GM19324 (cell line): ENCODE measurements around the gene GPR176.

Source experiments
- ATAC-seq: cut with Tn5 transposase; IDR thresholded peaks from one replicate; pipeline ENCODE4 v1.9.1; 2021; ENCODE audit warnings: mild to moderate bottlenecking, moderate library complexity; ENCODE audit not compliant: unreplicated experiment, low FRiP score

GPR176 gene

DNA sequence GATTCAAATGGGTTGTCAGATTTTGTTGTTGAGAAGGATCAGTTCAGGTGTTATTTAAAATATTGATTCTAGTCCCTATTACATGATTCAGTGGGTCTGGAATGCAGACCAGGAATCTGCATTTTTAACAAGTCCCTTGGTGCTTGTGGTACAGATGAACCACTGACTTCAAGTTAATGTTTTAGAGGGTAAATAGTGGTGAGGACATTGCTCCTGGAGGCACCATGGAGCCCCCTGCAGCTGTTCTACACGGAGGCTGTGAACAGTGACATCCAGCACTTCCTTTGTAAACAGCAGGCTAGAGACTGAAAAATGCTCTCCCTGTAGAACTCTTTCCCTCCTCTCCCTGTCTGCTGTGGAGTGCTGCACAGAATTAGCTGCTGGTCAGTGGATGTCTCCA, 132.6 kb downstream of the GPR176 start:
- no peak for ATAC-seq

- no peak for ATAC-seq
Observed at GRCh38 chr15:39786447-39787056, 133.5 kb downstream of the GPR176 start.

DNA sequence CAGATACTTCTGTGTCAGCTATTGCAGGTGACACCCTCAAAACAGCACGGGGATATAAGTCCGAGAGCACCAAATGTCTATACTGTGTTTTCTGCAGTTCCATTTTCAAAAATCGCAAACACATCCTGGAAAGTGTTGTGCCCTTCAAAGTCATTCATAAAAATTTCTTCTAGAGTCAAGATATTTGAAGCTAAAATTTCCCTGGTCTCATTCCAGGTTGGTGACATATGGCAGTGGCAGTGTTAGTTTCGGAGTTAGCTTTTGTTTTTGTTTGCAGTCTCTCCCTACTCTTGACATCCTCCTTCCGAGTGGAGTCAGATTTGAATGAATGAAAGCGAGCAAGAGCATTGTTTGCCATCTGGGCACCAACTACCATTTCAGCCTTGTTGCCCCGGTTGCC, 134.2 kb downstream of the GPR176 start:
- ATAC-seq: no peak

DNA sequence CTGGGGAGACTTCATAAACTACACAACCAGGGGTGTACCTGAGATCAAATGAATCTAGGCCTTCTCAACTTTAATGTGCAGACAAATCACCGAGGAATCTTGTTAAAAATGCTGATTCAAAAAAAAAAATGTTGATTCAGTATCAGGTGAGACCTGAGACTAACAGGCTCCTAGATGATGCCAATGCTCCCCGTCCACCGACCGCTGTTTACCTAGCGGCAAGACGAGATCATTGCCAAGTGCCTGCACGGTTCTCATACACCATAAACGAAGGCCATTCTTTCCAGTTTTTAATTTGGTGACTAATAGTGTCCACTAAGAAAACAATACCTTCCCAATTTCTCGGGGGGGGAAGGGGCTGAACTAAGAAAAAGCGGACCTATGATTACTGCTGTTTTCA, 134.9 kb downstream of the GPR176 start:
- ATAC-seq: no peak

DNA sequence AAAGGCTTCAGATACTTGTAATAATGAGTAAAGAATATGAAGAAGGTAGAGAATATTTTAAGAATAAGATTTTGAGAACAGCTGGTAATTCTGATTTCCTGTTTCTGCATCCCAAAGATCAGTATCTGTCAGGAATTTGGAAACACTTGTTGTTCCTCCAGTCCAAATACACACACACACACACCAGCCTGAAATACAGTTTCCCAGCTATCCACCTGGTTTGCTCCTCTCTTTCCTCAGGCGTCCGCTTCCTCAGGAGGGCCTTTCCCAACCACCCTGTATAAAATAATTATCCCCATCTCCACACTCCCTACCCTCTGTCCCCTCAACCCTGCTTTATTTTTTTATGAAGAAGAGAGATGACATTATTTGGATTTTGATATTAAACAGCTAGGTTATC, 135.4 kb downstream of the GPR176 start:
- ATAC-seq: no peak

DNA sequence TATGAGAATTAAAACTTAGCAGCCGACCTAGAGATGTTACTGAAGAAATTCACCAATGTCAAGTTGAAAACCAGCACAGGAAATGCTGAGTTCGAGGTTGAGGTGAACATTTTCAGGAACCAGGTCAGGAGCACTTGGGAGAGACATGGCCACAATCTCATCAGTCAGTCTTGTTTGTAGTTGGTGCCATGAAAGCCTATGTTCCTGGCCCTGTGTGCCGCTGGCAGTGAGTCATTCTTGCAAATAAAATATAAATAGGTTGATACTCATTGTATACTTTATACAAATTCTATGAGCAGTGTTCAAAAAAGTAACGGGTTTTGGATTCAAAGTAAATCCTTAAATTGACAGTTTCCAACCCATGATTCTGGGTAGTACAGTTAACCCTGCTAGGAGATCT, 135.9 kb downstream of the GPR176 start:
- no peak for ATAC-seq

GRCh38 chr15:39783244-39783820, 136.7 kb downstream of the GPR176 start:
- ATAC-seq: no peak

- peak; percentile 99 for ATAC-seq
Observed at GRCh38 chr15:39782441-39783138, 137.5 kb downstream of the GPR176 start, which contains the start of gene FSIP1. TSS of gene FSIP1 (minus strand) at chr15:39782841. CDS start at chr15:39776524, 6,317 bp downstream.

- no peak for ATAC-seq
Observed at GRCh38 chr15:39781967-39782302, 138.1 kb downstream of the GPR176 start.

GRCh38 chr15:39781147-39781966, 138.7 kb downstream of the GPR176 start:
- ATAC-seq: no peak

DNA sequence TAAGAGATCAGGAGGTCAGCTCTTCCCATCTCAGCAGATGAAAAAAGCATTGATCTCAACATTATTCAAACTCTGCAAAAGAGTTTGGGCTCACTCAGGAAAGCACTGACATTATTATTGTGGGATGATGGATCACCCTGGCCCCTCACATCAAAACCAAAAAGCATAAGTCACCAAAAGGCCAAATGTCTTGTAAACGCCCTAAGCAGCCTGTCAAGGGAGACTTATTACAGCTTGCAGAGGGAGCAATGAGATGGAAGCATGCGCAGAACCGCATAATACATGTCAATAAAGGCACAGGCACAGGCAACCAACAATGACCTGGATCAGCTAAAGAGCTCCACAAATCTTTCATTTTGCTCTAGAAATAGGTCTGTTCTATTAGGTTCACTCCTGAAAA, 142.0 kb downstream of the GPR176 start:
- no peak for ATAC-seq

DNA sequence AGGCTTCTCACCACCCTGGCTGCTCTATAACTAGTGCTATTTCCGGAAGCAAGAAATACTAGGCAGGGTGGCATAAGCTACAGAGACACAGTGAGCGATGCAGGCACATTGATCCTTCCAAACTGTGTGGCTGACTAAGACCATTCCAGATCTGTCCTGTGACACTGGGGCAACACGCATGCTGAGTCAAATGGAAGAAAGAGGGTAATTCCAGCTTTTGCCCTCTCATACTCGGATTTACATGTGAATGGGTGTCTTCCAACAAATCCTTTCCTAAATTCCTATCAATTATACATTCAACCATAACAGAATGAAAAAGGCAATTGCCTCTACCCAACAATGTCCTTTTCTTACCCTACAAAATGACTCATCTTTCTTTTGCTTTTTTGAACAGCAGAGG, 142.6 kb downstream of the GPR176 start:
- ATAC-seq: no peak

GRCh38 chr15:39776068-39776467, 144.0 kb downstream of the GPR176 start:
- no peak for ATAC-seq

- no peak for ATAC-seq
Observed at GRCh38 chr15:39774688-39775267, 145.3 kb downstream of the GPR176 start.

DNA sequence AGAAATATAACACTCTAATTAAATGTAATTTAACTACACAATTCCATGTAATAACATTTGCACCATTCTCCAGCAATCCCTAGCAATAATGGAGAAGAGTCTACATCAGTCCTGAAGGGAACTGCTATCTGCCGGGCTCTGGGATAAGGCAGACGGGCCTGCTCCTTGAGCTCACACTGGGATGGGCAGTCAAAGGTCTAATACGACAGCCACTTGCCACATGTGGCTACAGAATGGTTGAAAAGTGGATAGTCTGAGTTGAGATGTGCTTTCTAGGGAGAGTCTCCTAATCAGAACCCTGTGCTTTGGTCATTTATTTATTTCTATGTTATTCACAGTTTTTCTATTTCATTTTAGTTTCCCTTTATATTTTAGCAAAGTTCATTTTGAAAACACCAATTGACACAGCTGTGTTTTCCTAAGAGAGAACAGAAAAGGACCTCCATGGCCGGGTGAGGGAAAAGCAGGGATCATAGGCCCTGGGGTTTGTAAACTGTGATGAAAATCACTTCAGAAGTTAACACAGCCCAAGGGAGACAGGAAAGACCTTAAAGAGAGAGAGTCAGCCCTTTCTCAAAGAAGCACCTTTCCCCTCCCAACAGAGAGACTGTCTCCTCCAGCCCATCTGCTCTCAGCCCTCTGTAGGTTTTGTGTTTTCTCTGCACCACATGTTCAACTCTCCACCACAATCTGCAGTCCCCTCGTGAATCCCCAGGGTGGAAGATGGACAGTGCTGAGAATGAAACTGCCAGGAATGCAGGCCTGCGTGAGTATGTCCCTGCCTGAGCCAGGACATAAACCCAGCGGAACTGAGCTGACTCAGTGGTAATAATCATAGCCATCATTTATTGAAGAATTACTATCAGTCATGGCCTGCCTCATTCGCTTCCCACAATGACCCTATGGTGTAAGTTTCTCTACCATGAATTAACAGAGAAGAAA, 149.0 kb downstream of the GPR176 start:
- ATAC-seq: no peak

- ATAC-seq: no peak
Observed at GRCh38 chr15:39767921-39768320, 152.1 kb downstream of the GPR176 start.

DNA sequence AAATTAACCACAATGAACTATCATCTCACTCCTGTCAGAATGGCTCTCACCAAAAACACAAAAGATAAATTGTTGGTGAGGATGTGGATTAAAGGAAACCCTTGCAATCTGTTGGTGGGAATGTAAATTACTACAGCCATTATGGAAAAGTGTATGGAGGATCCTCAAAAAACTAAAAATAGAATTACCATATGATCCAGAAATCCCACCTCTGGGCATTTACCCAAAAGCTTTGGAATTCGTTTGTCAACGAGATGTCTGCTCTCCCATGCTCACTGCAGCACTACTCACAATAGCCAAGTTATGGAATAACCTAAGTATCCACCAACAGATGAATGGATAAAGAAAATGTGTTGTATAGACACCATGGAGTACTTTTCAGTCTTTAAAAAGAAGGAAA, 159.1 kb downstream of the GPR176 start:
- no peak for ATAC-seq

- no peak for ATAC-seq
Observed at GRCh38 chr15:39756806-39757522, 163.1 kb downstream of the GPR176 start.

GRCh38 chr15:39752991-39753390, 167.1 kb downstream of the GPR176 start:
- ATAC-seq: no peak
